ENCODE results near the gene NCCRP1. TPM values are rescaled to one million over a fixed set of nuclear protein-coding genes. Genes with fewer than 3 reads are reported as not detected.

The NCCRP1 gene
- polyA plus RNA-seq, 1 donor from 2014 or later, result not detected

DNA sequence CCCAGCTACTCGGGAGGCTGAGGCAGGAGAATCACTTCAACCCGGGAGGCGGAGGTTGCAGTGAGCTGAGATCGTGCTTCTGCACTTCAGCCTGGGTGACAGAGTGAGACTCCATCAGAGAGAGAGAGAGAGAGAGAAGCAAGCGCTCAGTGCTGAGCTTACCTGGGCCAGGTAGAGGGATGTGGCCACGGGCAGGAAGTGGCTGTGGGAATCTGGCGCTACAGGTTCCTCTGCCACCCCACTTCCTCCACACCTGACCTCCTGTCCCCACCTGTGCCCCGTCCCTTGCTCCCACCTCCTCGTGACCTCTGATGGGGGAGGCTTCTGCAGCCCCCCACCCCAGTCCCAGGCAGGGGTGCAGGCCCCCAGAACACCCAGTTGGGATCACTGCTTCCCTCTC, 1.0 kb upstream of the NCCRP1 start:
- Histone ChIP-seq H3K79me2 (replicated peaks; ENCODE audit: insufficient read depth, low read length) (no peaks in the 10 kb centered on the region), H3K36me3 (ENCODE audit: insufficient read depth, low read length) (no peaks in the 10 kb centered on the region), H4K20me1 (ENCODE audit: insufficient read depth) (no peaks in the 10 kb centered on the region), H2AFZ (ENCODE audit: low read depth, low read length) (no peak overlapping the region), H3K27ac (ENCODE audit: low read length) (no peak overlapping the region), H3K27me3 (ENCODE audit: insufficient read depth, low read depth, low read length) (peaks cover 24% of the 10 kb centered on the region), H3K9ac (ENCODE audit: low read length) (no peak overlapping the region), H3K4me2 (ENCODE audit: low read length) (no peak overlapping the region), H3K4me3 (ENCODE audit: low read length) (no peak overlapping the region), H3K9me3 (ENCODE audit: low read length) (no peaks in the 10 kb centered on the region), H3F3A (ENCODE audit: insufficient read depth, low read length, poor library complexity, severe bottlenecking) (no peaks in the 10 kb centered on the region), H3K9me2 (ENCODE audit: insufficient read depth, low read length) (no peaks in the 10 kb centered on the region)
- TF ChIP-seq, protein P1, sequence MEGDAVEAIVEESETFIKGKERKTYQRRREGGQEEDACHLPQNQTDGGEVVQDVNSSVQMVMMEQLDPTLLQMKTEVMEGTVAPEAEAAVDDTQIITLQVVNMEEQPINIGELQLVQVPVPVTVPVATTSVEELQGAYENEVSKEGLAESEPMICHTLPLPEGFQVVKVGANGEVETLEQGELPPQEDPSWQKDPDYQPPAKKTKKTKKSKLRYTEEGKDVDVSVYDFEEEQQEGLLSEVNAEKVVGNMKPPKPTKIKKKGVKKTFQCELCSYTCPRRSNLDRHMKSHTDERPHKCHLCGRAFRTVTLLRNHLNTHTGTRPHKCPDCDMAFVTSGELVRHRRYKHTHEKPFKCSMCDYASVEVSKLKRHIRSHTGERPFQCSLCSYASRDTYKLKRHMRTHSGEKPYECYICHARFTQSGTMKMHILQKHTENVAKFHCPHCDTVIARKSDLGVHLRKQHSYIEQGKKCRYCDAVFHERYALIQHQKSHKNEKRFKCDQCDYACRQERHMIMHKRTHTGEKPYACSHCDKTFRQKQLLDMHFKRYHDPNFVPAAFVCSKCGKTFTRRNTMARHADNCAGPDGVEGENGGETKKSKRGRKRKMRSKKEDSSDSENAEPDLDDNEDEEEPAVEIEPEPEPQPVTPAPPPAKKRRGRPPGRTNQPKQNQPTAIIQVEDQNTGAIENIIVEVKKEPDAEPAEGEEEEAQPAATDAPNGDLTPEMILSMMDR (IDR thresholded peaks at IDR 0.05; ENCODE audit: poor library complexity, severe bottlenecking), result no peak
- TF ChIP-seq TAF1 (IDR thresholded peaks at IDR 0.05; ENCODE audit: low read depth) (no peak), EZH2 (IDR thresholded peaks at IDR 0.05; ENCODE audit: borderline replicate concordance, insufficient read depth, low read length, poor library complexity, severe bottlenecking) (no peak), EP300 (conservative IDR thresholded peaks at IDR 0.05; ENCODE audit: poor library complexity, severe bottlenecking) (no peak), RAD21 (conservative IDR thresholded peaks at IDR 0.05) (no peak), POLR2AphosphoS5 (IDR thresholded peaks at IDR 0.05) (no peak), MXI1 (conservative IDR thresholded peaks at IDR 0.05; ENCODE audit: poor library complexity, severe bottlenecking) (no peak), SMC3 (conservative IDR thresholded peaks at IDR 0.05; ENCODE audit: poor library complexity) (no peak)
- TF ChIP-seq, protein P2, sequence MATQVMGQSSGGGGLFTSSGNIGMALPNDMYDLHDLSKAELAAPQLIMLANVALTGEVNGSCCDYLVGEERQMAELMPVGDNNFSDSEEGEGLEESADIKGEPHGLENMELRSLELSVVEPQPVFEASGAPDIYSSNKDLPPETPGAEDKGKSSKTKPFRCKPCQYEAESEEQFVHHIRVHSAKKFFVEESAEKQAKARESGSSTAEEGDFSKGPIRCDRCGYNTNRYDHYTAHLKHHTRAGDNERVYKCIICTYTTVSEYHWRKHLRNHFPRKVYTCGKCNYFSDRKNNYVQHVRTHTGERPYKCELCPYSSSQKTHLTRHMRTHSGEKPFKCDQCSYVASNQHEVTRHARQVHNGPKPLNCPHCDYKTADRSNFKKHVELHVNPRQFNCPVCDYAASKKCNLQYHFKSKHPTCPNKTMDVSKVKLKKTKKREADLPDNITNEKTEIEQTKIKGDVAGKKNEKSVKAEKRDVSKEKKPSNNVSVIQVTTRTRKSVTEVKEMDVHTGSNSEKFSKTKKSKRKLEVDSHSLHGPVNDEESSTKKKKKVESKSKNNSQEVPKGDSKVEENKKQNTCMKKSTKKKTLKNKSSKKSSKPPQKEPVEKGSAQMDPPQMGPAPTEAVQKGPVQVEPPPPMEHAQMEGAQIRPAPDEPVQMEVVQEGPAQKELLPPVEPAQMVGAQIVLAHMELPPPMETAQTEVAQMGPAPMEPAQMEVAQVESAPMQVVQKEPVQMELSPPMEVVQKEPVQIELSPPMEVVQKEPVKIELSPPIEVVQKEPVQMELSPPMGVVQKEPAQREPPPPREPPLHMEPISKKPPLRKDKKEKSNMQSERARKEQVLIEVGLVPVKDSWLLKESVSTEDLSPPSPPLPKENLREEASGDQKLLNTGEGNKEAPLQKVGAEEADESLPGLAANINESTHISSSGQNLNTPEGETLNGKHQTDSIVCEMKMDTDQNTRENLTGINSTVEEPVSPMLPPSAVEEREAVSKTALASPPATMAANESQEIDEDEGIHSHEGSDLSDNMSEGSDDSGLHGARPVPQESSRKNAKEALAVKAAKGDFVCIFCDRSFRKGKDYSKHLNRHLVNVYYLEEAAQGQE (IDR thresholded peaks at IDR 0.05; ENCODE audit: borderline replicate concordance), result no peak

DNA sequence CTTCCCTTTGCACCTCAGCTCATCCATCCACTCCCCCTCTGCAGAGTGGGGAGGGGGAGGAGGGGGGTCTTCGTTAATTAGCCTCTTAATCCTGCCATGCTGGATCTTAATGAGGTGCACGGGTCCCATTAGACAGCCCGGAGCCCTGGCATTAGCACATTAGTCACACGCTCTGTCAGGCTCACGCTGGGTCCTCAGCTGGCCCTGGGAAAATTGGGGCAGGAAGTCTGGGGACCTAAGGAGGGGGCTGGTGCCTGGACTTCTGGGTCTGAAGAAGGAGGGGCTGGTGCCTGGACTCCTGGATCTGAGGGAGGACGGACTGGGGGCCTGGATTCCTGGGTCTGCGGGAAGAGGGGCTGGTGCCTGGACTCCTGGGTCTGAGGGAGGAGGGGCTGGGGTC, 444 bp upstream of the NCCRP1 start:
- no peak overlapping the region for H3K9ac ChIP-seq (ENCODE audit: low read length)
- H3K9me3 ChIP-seq (ENCODE audit: low read length), result no peaks in the 10 kb centered on the region
- peaks cover 24% of the 10 kb centered on the region for H3K27me3 ChIP-seq (ENCODE audit: insufficient read depth, low read depth, low read length)
- H3K4me3 ChIP-seq (ENCODE audit: low read length), result no peak overlapping the region
- no peak overlapping the region for H3K27ac ChIP-seq (ENCODE audit: low read length)
- no peaks in the 10 kb centered on the region for H3K79me2 ChIP-seq (replicated peaks; ENCODE audit: insufficient read depth, low read length)
- H3K9me2 ChIP-seq (ENCODE audit: insufficient read depth, low read length), result no peaks in the 10 kb centered on the region
- H2AFZ ChIP-seq (ENCODE audit: low read depth, low read length), result no peak overlapping the region
- H3K36me3 ChIP-seq (ENCODE audit: insufficient read depth, low read length), result no peaks in the 10 kb centered on the region
- no peaks in the 10 kb centered on the region for H4K20me1 ChIP-seq (ENCODE audit: insufficient read depth)
- H3K4me2 ChIP-seq (ENCODE audit: low read length), result no peak overlapping the region
- H3F3A ChIP-seq (ENCODE audit: insufficient read depth, low read length, poor library complexity, severe bottlenecking), result no peaks in the 10 kb centered on the region
- TF ChIP-seq POLR2AphosphoS5 (IDR thresholded peaks at IDR 0.05), result no peak
- no peak for TF ChIP-seq MXI1 (conservative IDR thresholded peaks at IDR 0.05; ENCODE audit: poor library complexity, severe bottlenecking)
- no peak for TF ChIP-seq TAF1 (IDR thresholded peaks at IDR 0.05; ENCODE audit: low read depth)
- TF ChIP-seq EP300 (conservative IDR thresholded peaks at IDR 0.05; ENCODE audit: poor library complexity, severe bottlenecking), result no peak
- TF ChIP-seq RAD21 (conservative IDR thresholded peaks at IDR 0.05), result no peak
- TF ChIP-seq, protein P2 (IDR thresholded peaks at IDR 0.05; ENCODE audit: borderline replicate concordance), result no peak
- no peak for TF ChIP-seq SMC3 (conservative IDR thresholded peaks at IDR 0.05; ENCODE audit: poor library complexity)
- TF ChIP-seq EZH2 (IDR thresholded peaks at IDR 0.05; ENCODE audit: borderline replicate concordance, insufficient read depth, low read length, poor library complexity, severe bottlenecking), result no peak
- TF ChIP-seq, protein P1 (IDR thresholded peaks at IDR 0.05; ENCODE audit: poor library complexity, severe bottlenecking), result no peak
